Dendritic cell treated with granulocyte-macrophage colony-stimulating factor and Interleukin-4, amounts not matched to agents 40 ng/mL and 50 ng/mL, for 4 days (primary cell): Measurements from ENCODE around the gene SKAP1.
"Not testable (repeated sequence)": the region's sequence is repeated elsewhere in the genome, so short reads cannot be mapped to it uniquely, and the experiment has no call there.

ENCODE experiments used
- H3K27ac Mint-ChIP-seq: one replicate; pipeline ENCODE4 v1.8.0; 2022; ENCODE audit warnings: mild to moderate bottlenecking, mixed read lengths
- H3K27me3 Mint-ChIP-seq: one replicate; pipeline ENCODE4 v1.8.0; 2022; ENCODE audit warnings: mild to moderate bottlenecking, mixed read lengths
- H3K36me3 Mint-ChIP-seq: one replicate; pipeline ENCODE4 v1.8.0; 2022; ENCODE audit warnings: low read depth, mixed read lengths
- H3K4me1 Mint-ChIP-seq: one replicate; pipeline ENCODE4 v1.8.0; 2022; ENCODE audit warnings: low read depth, mixed read lengths
- H3K4me3 Mint-ChIP-seq: one replicate; pipeline ENCODE4 v1.8.0; 2022; ENCODE audit warnings: mild to moderate bottlenecking, moderate library complexity, mixed read lengths
- H3K9me3 Mint-ChIP-seq: one replicate; pipeline ENCODE4 v1.8.0; 2022; ENCODE audit warnings: mixed read lengths
- intact Hi-C: fragments of 100-400 bp; cut with micrococcal nuclease; formaldehyde crosslinking; loops from one replicate; pipeline ENCODE4 v1.15.0; 2022

Gene SKAP1

GRCh38 chr17:48301002-48301401, 129.0 kb downstream of the SKAP1 start:
- H3K36me3 Mint-ChIP-seq, result no peaks in the 10 kb centered on the region
- intact Hi-C loops, result no loop called here
- no peaks in the 10 kb centered on the region for H3K4me1 Mint-ChIP-seq
- H3K27me3 Mint-ChIP-seq, result peaks cover 24% of the 10 kb centered on the region
- no peak overlapping the region for H3K4me3 Mint-ChIP-seq
- H3K27ac Mint-ChIP-seq, result no peak overlapping the region
- H3K9me3 Mint-ChIP-seq, result no peaks in the 10 kb centered on the region

DNA sequence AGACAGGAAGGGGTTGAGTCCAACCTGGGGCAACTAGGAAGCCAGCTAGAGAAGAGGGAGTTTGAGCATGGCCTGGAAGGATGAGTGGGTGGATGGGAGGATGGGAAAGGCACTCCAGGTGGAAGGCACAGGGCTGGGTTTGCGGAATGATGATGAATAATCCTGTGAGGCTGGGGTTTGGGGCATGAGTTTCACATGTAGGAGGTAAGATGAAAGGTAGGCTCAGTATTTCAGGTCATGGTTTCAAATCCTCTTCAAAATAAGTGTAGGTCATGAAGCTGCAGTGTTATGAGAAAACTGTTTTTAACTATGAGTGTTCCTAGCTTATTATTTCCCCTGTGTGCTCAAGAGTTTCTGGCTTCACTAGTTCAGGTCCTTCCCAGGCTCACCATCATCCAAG, 130.3 kb downstream of the SKAP1 start:
- Mint-ChIP-seq H3K36me3 (no peaks in the 10 kb centered on the region), H3K27ac (no peak overlapping the region), H3K4me3 (no peak overlapping the region), H3K9me3 (no peaks in the 10 kb centered on the region), H3K27me3 (peaks cover 24% of the 10 kb centered on the region), H3K4me1 (peaks cover 5% of the 10 kb centered on the region)
- intact Hi-C loops, result no loop called here

- Mint-ChIP-seq H3K4me1 (peaks cover 5% of the 10 kb centered on the region), H3K27ac (no peak overlapping the region), H3K4me3 (no peak overlapping the region), H3K36me3 (no peaks in the 10 kb centered on the region), H3K27me3 (peaks cover 19% of the 10 kb centered on the region), H3K9me3 (no peaks in the 10 kb centered on the region)
- intact Hi-C loops, result no loop called here
These were observed 132.2 kb downstream of the SKAP1 start for GRCh38 chr17:48297825-48298224.

GRCh38 chr17:48296453-48296852, 133.6 kb downstream of the SKAP1 start:
- Mint-ChIP-seq H3K36me3 (no peaks in the 10 kb centered on the region), H3K4me3 (no peak overlapping the region), H3K4me1 (peaks cover 5% of the 10 kb centered on the region), H3K27me3 (peaks cover 18% of the 10 kb centered on the region), H3K27ac (no peak overlapping the region), H3K9me3 (no peaks in the 10 kb centered on the region)
- intact Hi-C loops, result no loop called here

DNA sequence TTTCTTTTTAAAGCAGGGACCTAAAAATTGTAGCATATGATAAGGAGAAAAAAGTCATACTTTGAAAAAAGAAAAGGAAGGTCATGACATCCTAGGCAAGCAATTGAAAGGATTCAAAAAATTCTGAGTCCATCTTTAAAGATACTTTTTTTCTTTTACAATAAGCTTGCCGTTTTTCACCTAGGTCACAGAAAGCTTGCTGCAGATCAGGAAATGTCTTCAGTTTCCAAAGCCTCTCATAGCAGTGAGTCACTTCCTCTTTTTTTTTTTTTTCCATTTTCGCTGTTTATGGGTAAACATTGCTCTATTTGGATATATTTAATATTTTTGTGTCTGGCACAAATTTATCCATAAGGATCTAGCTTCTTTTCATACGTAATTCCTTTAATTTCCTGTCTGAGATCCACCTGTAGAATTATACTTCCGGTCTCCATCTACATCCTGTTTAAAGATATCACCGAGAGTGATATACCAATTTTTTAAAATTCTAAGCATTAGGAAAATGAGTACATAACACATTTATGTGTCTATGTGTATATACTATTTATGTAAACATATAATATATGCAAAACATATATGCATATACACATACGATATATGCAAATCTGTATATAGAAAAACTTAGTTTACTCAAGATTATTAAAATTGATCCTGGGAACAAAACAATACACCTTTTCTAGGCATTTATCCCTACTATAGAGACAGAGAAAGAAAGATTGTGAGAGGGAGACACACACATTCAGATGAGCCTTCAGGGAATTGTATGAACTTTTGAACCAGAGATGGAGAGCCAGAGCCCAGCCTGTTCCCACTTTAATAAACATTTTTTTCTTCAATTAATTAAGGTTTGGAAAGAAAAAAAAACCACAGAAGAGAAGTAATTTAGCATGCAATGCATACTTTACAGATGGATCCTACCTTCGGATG, 134.4 kb downstream of the SKAP1 start:
- intact Hi-C loops, result no loop called here

GRCh38 chr17:48294806-48295361, 135.1 kb downstream of the SKAP1 start:
- Mint-ChIP-seq H3K36me3 (no peaks in the 10 kb centered on the region), H3K27me3 (peaks cover 14% of the 10 kb centered on the region), H3K9me3 (no peaks in the 10 kb centered on the region), H3K4me3 (peak overlapping the region; percentile 37), H3K4me1 (peaks cover 5% of the 10 kb centered on the region), H3K27ac (peak overlapping the region; percentile 51)
- intact Hi-C loops, result no loop called here

More for the DNA sequence above, 134.4 kb downstream of the SKAP1 start:
- Mint-ChIP-seq H3K27me3 (peaks cover 17% of the 10 kb centered on the region), H3K36me3 (no peaks in the 10 kb centered on the region), H3K4me3 (peak overlapping the region; percentile 37), H3K9me3 (no peaks in the 10 kb centered on the region), H3K4me1 (peaks cover 5% of the 10 kb centered on the region), H3K27ac (peak overlapping the region; percentile 51)

DNA sequence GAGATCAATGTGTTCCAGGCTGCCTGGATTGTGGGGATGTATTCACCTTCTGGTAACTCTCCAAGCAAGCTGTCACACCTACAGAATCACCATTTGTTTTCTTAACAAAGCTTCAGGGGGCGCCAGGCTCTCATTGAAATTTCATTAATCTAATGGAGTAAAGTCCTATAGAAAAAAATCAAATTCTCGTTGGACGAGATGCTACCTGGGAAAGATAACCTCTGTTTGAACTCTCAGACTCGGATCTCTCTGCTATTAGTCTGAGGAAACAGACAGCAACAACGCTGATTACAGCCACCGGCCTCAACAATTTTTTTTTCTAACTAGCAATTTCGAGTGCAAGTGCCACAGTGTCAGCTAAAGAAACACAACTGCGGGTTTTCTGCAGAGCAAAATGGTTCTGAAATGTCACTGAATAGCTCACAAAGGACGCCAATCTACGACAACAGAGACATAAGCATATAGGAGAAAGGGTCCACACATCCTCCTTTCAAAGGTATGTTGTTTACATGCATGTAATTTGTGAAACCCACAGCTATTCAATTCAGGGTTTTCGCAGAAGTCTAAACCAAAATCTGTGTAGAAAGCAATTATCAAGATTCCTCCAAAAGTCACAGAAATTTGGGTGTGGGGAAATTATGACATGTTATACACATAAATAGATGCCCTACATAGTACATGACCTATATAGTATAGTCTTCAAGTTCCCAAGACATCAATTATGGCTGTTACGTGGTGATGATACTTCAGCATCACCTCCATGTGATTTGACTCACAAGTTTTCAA, 135.8 kb downstream of the SKAP1 start:
- Mint-ChIP-seq H3K9me3 (no peaks in the 10 kb centered on the region), H3K4me3 (no peak overlapping the region), H3K4me1 (peaks cover 5% of the 10 kb centered on the region), H3K36me3 (no peaks in the 10 kb centered on the region), H3K27me3 (peaks cover 9% of the 10 kb centered on the region), H3K27ac (no peak overlapping the region)
- intact Hi-C loops, result no loop called here

DNA sequence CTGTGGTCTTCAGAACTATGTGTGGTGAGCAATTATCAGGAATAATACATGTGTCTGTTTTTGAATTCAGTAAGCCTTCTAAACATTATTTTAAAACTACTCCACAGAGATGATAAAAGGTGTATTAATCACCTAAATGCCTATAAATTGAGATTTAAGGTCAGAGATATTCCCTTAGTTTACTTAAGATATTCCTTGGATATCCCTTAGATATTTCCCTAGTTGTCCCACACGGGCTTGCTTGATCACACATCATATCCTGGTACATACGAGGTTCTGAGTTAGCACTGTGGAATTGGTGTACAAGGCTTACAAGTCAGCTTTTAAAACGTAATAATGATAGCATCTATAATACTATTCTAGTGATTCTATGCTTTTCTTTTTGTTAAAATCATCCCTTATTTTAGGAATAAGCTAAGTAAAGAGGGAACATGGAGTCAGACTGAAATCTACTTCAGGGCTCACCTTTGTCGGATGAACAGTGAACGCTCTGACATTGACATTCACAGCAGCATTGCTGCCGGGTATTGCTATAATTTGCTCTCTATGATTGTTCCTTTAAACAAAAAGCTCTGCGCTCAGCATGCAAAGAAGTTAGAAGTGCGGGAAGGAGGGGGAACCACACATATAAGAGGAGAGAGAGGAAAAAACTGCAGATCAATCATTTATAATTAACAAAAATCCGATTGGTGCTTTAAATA, 136.5 kb downstream of the SKAP1 start:
- Mint-ChIP-seq H3K4me1 (peaks cover 5% of the 10 kb centered on the region), H3K27ac (no peak overlapping the region), H3K4me3 (no peak overlapping the region), H3K36me3 (no peaks in the 10 kb centered on the region), H3K9me3 (no peaks in the 10 kb centered on the region), H3K27me3 (peaks cover 8% of the 10 kb centered on the region)
- intact Hi-C loops, result no loop called here

DNA sequence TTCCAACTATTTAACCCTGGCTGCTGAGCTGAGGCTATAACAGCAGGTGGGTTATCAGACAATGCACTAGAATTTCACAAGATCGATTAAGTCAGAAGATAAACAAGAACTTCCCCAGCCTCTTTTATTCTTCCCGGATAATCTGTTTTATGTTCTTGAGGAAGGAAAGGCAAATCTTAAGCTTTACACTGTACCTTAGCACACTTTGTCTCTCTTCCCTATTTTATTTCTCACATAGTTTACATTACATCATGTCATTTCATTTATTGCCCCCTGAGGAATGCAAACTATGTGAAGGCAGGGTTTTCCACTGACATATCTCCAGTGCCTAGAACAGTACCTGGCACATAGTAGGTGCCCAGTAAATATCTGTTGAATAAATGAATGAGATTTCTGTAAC, 139.6 kb downstream of the SKAP1 start:
- intact Hi-C loops, result no loop called here
- peaks cover 5% of the 10 kb centered on the region for H3K4me1 Mint-ChIP-seq

DNA sequence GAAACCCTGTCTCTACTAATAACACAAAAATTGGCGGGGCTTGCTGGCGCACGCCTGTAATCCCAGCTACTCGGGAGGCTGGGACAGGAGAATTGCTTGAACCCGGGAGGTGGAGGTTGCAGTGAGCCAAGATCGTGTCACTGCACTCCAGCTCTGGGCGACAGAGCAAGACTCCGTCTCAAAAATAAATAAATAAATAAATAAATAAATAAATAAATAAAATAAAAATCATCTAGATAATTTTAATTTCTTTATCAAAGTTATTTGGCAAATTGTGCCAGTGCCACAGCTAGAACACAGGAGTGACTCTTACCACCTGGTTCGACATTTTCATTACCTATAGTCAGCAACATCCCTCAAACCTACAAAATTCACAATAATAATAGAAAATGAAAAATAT, 143.1 kb downstream of the SKAP1 start:
- H3K9me3 Mint-ChIP-seq, H3K4me1 Mint-ChIP-seq, H3K36me3 Mint-ChIP-seq, H3K27ac Mint-ChIP-seq, intact Hi-C loops, H3K4me3 Mint-ChIP-seq: not testable (repeated sequence)
- peaks cover 10% of the 10 kb centered on the region for H3K27me3 Mint-ChIP-seq

More for the DNA sequence above, 139.6 kb downstream of the SKAP1 start:
- Mint-ChIP-seq H3K27me3 (peaks cover 10% of the 10 kb centered on the region), H3K36me3 (no peaks in the 10 kb centered on the region), H3K9me3 (no peaks in the 10 kb centered on the region), H3K4me3 (no peak overlapping the region), H3K27ac (no peak overlapping the region)

DNA sequence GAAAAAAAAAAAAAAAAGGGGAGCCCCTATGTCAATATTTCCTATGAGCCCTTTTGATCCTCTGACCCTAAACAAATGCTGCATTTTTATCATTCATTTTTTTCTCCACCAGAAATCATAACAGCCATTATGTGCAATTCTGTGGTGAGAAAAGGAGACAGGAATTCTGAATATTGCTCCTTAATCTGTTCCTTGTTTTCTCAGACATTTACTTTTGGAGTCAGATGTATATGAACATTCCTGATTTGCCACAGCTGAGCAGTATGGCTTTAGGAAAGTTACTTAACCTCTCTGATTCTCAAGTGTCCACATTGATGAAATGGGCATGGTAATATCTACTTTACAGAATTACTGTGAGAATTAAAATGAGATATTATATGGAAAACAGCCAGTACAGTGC, 144.4 kb downstream of the SKAP1 start:
- Mint-ChIP-seq H3K36me3 (no peaks in the 10 kb centered on the region), H3K27me3 (peaks cover 8% of the 10 kb centered on the region), H3K9me3 (no peaks in the 10 kb centered on the region), H3K27ac (no peak overlapping the region), H3K4me3 (no peak overlapping the region), H3K4me1 (no peaks in the 10 kb centered on the region)
- intact Hi-C loops, result no loop called here

DNA sequence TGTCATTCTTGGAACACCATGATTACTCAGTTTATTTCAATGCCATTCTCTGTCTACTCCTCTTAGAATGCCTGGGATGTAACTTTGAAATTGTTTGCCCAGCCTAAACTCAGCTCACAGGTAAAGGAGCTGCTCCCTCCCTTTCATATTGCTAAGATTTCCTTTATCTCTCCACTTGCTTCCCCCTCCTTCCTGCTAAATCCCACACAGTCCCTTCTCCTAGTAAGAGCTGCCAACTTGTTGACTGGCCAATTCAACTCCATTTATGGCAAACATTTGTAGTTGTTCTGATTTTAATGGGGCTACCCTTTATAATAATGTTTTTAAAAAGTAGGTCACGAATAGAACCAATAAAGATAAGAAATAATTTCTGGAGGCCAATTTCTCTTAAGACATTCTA, 146.1 kb downstream of the SKAP1 start:
- Mint-ChIP-seq H3K27me3 (peaks cover 10% of the 10 kb centered on the region), H3K4me1 (no peaks in the 10 kb centered on the region), H3K9me3 (no peaks in the 10 kb centered on the region), H3K36me3 (no peaks in the 10 kb centered on the region), H3K27ac (no peak overlapping the region), H3K4me3 (no peak overlapping the region)
- intact Hi-C loops, result no loop called here

GRCh38 chr17:48283411-48283810, 146.6 kb downstream of the SKAP1 start:
- intact Hi-C loops, result no loop called here
- Mint-ChIP-seq H3K9me3 (no peaks in the 10 kb centered on the region), H3K36me3 (no peaks in the 10 kb centered on the region), H3K4me1 (no peaks in the 10 kb centered on the region), H3K4me3 (no peak overlapping the region), H3K27me3 (peaks cover 11% of the 10 kb centered on the region), H3K27ac (no peak overlapping the region)
